Measurements from ENCODE around the gene NR2C1. TPM values are rescaled to one million over a fixed set of nuclear protein-coding genes. Genes with fewer than 3 reads are reported as not detected.
"Not testable (repeated sequence)": the region's sequence is repeated elsewhere in the genome, so short reads cannot be mapped to it uniquely, and the experiment has no call there.

NR2C1 gene
- total RNA-seq, 1 donor: 16.7 TPM

- peak in 1 of 3 donors; percentile 14 for DNase-seq (ENCODE audit: low read depth in 2 of 3, low spot score in 2 of 3)
Measured at GRCh38 chr12:95004610-95005009, 68.8 kb downstream of the NR2C1 start.

GRCh38 chr12:95003921-95004272 lies 69.5 kb downstream of the NR2C1 start:
- no peak for DNase-seq (ENCODE audit: low read depth in 2 of 3, low spot score in 2 of 3)

GRCh38 chr12:95003213-95003920 lies 70.1 kb downstream of the NR2C1 start, which contains the start of gene NDUFA12:
Gene NDUFA12 (minus strand): TSS chr12:95003697. CDS start chr12:95003680, 17 bp downstream.
- peak; percentile 94 to 97 (median 97) for DNase-seq (ENCODE audit: low read depth in 2 of 3, low spot score in 2 of 3)

- DNase-seq (ENCODE audit: low read depth in 2 of 3, low spot score in 2 of 3): no peak
Measured at GRCh38 chr12:95002754-95003153, 70.7 kb downstream of the NR2C1 start.

GRCh38 chr12:94998326-94998725 lies 75.1 kb downstream of the NR2C1 start:
- DNase-seq (ENCODE audit: low read depth in 2 of 3, low spot score in 2 of 3): peak in 1 of 3 donors; percentile 18

GRCh38 chr12:94997726-94998125 lies 75.7 kb downstream of the NR2C1 start:
- no peak for DNase-seq (ENCODE audit: low read depth in 2 of 3, low spot score in 2 of 3)

- no peak for DNase-seq (ENCODE audit: low read depth in 2 of 3, low spot score in 2 of 3)
Measured at GRCh38 chr12:94997061-94997460, 76.4 kb downstream of the NR2C1 start.

- DNase-seq (ENCODE audit: low read depth in 2 of 3, low spot score in 2 of 3): no peak
Measured at GRCh38 chr12:94994312-94994711, 79.1 kb downstream of the NR2C1 start.

- not testable (repeated sequence) for DNase-seq (ENCODE audit: low read depth in 2 of 3, low spot score in 2 of 3)
Measured at GRCh38 chr12:94993855-94994254, 79.6 kb downstream of the NR2C1 start.

- no peak for DNase-seq (ENCODE audit: low read depth in 2 of 3, low spot score in 2 of 3)
Measured at GRCh38 chr12:94990222-94990621, 83.2 kb downstream of the NR2C1 start.

GRCh38 chr12:94988471-94988870 lies 84.9 kb downstream of the NR2C1 start:
- no peak for DNase-seq (ENCODE audit: low read depth in 2 of 3, low spot score in 2 of 3)

- no peak for DNase-seq (ENCODE audit: low read depth in 2 of 3, low spot score in 2 of 3)
Measured at GRCh38 chr12:94987801-94988200, 85.6 kb downstream of the NR2C1 start.

- DNase-seq (ENCODE audit: low read depth in 2 of 3, low spot score in 2 of 3): no peak
Measured at GRCh38 chr12:94987076-94987669, 86.2 kb downstream of the NR2C1 start.

GRCh38 chr12:94985099-94985498 lies 88.3 kb downstream of the NR2C1 start:
- DNase-seq (ENCODE audit: low read depth in 2 of 3, low spot score in 2 of 3): not testable (repeated sequence)

GRCh38 chr12:94983321-94983720 lies 90.1 kb downstream of the NR2C1 start:
- DNase-seq (ENCODE audit: low read depth in 2 of 3, low spot score in 2 of 3): no peak

GRCh38 chr12:94982456-94982855 lies 91.0 kb downstream of the NR2C1 start:
- DNase-seq (ENCODE audit: low read depth in 2 of 3, low spot score in 2 of 3): no peak

- DNase-seq (ENCODE audit: low read depth in 2 of 3, low spot score in 2 of 3): peak in 1 of 3 donors; percentile 44
Measured at GRCh38 chr12:94980577-94980976, 92.8 kb downstream of the NR2C1 start.

- no peak for DNase-seq (ENCODE audit: low read depth in 2 of 3, low spot score in 2 of 3)
Measured at GRCh38 chr12:94979941-94980340, 93.5 kb downstream of the NR2C1 start.

GRCh38 chr12:94977766-94978468 lies 95.5 kb downstream of the NR2C1 start:
- no peak for DNase-seq (ENCODE audit: low read depth in 2 of 3, low spot score in 2 of 3)

- DNase-seq (ENCODE audit: low read depth in 2 of 3, low spot score in 2 of 3): no peak
Measured at GRCh38 chr12:94973221-94973620, 100.2 kb downstream of the NR2C1 start.

GRCh38 chr12:94972795-94973194 lies 100.6 kb downstream of the NR2C1 start:
- no peak for DNase-seq (ENCODE audit: low read depth in 2 of 3, low spot score in 2 of 3)

- DNase-seq (ENCODE audit: low read depth in 2 of 3, low spot score in 2 of 3): no peak
Measured at GRCh38 chr12:94971923-94972322, 101.5 kb downstream of the NR2C1 start.
